ENCODE measurements around the gene NPB.

Gene NPB

DNA sequence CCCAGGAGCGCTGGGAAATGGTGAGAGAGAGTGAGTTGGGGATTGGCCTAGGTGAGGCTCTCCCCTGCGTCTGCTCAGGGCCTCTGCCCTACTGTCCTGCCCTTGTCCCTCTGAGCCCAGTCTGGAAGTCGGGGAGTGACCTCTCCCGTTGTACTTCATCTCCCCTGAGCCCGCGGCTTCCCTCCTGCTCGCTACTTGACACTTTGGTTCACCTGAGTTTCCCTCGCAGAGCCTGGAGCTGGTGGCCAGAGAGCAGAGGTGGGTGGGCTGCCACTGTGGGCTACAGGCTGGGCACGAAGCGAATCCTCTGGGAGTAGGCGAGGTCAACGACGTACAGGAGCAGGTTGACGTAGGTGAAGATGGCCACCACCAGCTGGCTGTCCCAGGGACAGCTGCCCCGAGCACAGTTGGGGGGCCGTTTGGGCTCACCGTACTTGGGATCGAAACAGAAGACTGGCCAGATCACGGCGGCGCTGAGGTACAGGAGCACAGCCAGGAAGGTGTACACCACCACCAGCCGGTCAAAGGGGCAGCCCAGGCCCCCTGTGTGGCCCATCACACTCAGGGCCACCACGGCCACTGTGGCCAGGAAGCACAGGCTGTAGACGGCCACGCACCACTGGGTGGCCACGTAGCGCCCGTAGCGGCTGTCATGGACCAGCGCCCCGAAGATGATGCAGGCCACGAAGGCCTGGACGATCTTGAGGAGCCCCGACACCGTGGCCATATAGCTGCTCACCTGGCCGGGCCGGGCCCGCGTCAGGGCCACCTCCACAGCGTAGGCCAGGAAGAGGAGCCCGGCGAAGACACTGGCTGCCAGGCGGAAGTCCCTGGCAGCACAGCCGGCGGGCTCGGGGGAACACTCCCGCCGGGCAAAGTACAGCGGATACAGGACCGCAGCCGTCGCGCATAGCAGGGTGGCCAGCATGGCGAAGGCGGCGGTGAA is 38.8 kb downstream of the NPB start:
- no peak for DNase-seq (ENCODE audit: low read depth in 2 of 2)

DNA sequence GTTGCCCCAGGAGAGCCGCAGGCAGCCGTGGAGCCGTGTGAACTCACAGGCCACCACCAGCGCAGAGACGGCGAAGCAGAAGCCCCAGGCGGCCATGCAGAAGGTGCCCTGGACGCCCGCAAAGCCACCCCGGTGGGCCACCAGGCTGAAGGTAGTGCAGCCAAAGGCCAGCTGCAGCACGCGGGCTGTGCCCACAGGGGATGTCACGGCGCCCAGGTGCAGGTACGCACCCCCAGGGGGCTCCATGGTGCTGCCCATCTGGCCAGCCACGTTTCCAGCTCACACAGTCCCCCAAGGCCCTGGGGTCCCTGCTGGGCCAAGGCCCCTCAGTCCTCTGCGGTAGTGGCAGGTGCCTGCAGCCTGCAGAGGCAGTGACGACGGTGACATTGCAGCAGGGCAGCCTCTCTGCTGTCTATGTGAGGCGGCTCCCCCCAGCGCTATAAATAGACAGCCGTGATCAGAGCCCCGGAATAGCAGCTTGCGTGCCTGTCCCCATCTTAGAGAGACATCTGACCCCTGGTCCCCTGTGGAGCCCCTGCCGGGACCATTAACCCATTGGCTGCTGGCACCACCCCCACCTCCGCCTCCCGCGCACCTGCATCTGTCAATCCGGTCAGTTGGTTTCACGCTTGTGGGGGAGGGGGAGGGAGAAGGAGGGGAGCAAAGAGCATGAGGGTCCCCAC is 39.6 kb downstream of the NPB start:
- DNase-seq (ENCODE audit: low read depth in 2 of 2): no peak

DNA sequence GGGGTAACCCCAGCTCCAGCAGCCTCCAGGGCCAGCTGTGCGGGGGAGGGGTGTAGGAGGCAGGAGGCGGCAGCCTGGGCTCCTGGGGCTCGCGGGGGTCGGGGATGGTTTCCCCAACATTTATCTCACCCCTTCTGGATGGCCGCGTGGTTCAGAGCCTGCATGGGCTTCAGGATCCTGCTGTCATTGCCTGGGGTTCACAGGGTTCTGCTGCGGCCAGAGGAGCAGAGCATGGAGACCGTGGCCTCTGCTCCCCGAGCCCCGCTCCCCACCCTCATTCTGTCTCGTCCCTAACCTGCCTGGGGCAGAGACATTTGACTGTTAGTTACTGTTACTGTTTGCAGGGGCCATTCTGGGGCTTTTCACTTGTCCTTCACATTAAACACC is 40.1 kb downstream of the NPB start:
- DNase-seq (ENCODE audit: low read depth in 2 of 2): no peak

DNA sequence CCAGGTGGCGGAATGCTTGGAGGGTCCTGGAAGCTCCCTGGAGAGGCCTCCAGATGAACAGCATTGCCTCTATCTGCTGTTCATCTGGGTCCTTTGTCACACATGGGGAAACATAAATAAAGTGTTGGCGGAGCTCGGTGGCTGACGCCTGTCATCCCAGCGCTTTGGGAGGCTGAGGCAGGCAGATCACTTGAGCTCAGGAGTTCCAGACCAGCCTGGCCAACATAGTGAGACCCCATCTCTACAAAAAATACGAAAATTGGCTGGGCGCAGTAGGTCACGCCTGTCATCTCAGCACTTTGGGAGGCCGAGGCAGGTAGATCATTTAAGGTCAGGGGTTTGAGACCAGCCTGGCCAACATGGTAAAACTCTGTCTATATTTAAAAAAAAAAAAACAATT is 42.8 kb downstream of the NPB start:
- DNase-seq (ENCODE audit: low read depth in 2 of 2): no peak

DNA sequence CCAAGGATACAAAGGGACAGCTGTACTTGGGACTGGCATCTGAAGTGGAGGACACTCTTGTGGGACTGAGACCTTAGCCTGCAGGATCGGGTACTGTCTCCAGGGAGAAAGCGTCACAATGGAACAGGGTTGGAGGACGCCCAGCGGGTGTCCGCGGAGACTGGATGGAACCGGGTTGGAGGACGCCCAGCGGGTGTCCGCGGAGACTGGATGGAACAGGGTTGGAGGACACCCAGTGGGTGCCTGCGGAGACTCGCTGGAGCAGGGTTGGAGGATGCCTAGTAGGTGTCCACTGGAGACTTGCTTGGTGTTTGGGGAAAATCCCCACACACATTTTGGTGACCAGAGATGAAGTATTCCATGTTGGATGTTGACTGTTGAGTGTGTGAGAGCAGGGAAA is 45.2 kb downstream of the NPB start, which contains the start of gene MYADML2:
MYADML2 (minus strand) TSS at position 45 of the 400 bp plus-strand sequence. CDS start 5,492 bp downstream, outside the sequence.
- DNase-seq (ENCODE audit: low read depth in 2 of 2): no peak

DNA sequence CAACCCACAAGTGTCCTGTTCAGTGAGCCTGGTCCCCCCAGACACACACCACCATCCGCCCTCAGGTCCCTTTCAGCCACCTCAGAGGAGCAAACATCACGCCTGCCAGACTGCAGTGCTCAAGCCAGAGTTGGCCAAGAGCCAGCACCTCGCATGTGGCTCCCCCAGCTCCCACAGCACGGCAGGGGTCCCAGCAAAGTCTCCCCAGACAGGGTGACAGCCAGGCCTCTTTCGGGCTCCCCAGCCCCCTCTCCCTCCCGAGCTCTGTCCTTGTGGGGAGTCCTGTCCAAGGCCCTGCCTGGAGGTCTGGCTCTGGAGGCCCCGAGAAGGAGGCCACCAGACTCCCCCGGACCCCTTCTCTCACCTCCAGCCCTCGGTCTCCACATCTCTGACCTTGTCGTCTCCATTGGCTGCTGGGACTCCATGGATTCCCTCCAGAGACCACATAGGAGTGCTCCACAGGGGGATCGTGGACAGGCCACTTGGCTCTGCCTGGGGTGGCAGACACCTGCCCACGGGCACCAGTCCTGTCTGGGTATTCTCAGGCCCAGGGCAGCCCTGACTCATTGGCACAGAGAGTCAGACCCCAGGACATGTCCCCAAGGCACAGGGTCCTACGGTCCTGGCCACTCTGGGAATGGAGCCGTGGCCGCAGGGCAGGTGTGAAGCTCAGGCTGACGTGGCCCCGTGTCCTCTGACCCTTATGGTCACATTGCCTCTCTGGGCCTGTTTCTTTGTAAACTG is 46.8 kb downstream of the NPB start:
- DNase-seq (ENCODE audit: low read depth in 2 of 2): no peak

DNA sequence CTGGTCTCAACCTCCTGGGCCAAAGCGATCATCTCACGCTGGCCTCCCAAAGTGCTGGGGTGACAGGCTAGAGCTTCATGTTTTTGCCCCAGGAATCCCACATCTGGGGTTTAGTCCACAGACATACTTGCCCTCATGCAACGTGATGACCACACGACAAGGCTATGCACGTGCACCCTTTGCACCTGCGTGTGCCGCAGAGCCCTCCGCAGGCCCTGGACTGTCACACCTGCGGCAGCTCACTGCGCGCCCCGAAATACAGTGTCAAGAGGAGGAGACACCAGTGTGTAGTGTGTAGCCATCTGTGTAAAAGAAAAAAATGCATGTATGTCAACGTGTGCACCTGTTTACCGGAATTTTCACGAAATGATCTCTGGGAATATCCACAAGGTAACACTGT is 48.5 kb downstream of the NPB start:
- no peak for DNase-seq (ENCODE audit: low read depth in 2 of 2)

DNA sequence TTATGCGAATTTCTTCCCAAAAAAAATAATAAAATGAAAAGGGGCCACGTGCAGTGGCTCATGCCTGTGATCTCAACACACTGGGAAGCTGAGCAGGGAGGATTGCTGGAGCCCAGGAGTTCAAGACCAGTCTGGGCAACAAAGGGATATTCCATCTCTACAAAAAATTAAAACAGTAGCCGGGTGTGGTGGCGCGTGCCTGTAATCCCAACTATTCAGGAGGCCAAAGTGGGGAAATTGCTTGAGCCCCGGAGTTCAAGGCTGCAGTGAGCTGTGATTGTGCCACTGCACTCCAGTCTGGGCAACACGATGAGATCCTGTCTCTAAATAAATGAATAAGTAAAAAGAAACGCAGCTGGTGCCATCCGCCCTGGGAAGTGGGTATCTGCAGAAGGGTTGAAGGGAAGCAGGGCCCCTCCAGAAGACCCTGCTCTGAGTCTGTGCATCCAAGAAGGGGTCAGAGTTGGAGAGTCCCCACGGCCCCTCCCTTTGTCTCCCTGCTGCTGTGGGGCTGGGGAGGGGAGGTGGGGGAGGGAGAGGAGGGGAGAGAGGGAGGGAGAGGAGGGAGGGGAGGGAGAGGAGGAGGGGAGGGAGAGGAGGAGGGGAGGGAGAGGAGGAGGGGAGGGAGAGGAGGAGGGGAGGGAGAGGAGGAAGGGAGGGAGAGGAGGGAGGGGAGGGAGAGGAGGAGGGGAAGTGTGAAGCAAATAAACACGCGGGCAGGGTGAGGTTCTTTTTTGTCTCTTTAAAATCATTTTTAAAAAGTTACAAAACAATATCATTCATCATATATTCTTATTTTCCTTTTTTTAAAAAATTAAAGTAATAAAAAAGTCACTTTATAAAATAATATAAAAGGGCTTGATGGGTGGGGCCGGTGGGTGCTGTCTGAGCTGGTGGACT is 50.0 kb downstream of the NPB start:
- DNase-seq (ENCODE audit: low read depth in 2 of 2): no peak

All from stimulated activated CD4-positive, alpha-beta T cell treated with anti-CD3 and anti-CD28 coated beads, Interleukin-15, amount 100 ng/mL, for 48 hours (primary cell).